ENCODE results near the gene BORCS5.
A peak's percentile ranks its signal among the peaks of the same experiment; 100 is the strongest.

The BORCS5 gene

GRCh38 chr12:12331244-12331771 lies 25.6 kb upstream of the BORCS5 start:
- Histone ChIP-seq H3K4me3 (IDR thresholded peaks at IDR 0.05; ENCODE audit: insufficient read depth, low read depth, low read length) (no peak overlapping the region), H3K27ac (no peak overlapping the region), H3K4me2 (no peak overlapping the region)

GRCh38 chr12:12331896-12332295 lies 25.0 kb upstream of the BORCS5 start:
- no peak overlapping the region for H3K4me3 ChIP-seq (IDR thresholded peaks at IDR 0.05; ENCODE audit: insufficient read depth, low read depth, low read length)
- no peak overlapping the region for H3K4me2 ChIP-seq
- H4K20me1 ChIP-seq (ENCODE audit: insufficient read depth), result no peaks in the 10 kb centered on the region
- H3K27ac ChIP-seq, result no peak overlapping the region
- no peak overlapping the region for H2AFZ ChIP-seq (ENCODE audit: low read depth)
- no peak for TF ChIP-seq CTCF (conservative IDR thresholded peaks at IDR 0.05; ENCODE audit: low read depth, low read length)
- no peak overlapping the region for H3K9ac ChIP-seq
- H3K27me3 ChIP-seq (ENCODE audit: insufficient read depth, low read depth), result no peaks in the 10 kb centered on the region
- peaks cover 21% of the 10 kb centered on the region for H3K4me1 ChIP-seq (ENCODE audit: low read depth, poor library complexity, severe bottlenecking)
- H3K79me2 ChIP-seq (ENCODE audit: insufficient read depth, low read depth), result no peaks in the 10 kb centered on the region
- H3K36me3 ChIP-seq (ENCODE audit: insufficient read depth), result no peaks in the 10 kb centered on the region

More at GRCh38 chr12:12331244-12331771, 25.6 kb upstream of the BORCS5 start:
- H3K36me3 ChIP-seq (ENCODE audit: insufficient read depth), result no peaks in the 10 kb centered on the region
- H3K79me2 ChIP-seq (ENCODE audit: insufficient read depth, low read depth), result no peaks in the 10 kb centered on the region
- no peak overlapping the region for H2AFZ ChIP-seq (ENCODE audit: low read depth)
- H4K20me1 ChIP-seq (ENCODE audit: insufficient read depth), result no peaks in the 10 kb centered on the region
- no peak for TF ChIP-seq CTCF (conservative IDR thresholded peaks at IDR 0.05; ENCODE audit: low read depth, low read length)
- no peak overlapping the region for H3K9ac ChIP-seq
- H3K27me3 ChIP-seq (ENCODE audit: insufficient read depth, low read depth), result no peaks in the 10 kb centered on the region
- H3K4me1 ChIP-seq (ENCODE audit: low read depth, poor library complexity, severe bottlenecking), result peaks cover 21% of the 10 kb centered on the region

- H3K79me2 ChIP-seq (ENCODE audit: insufficient read depth, low read depth), result no peaks in the 10 kb centered on the region
- no peak for TF ChIP-seq CTCF (conservative IDR thresholded peaks at IDR 0.05; ENCODE audit: low read depth, low read length)
- peaks cover 15% of the 10 kb centered on the region for H3K4me1 ChIP-seq (ENCODE audit: low read depth, poor library complexity, severe bottlenecking)
- H3K36me3 ChIP-seq (ENCODE audit: insufficient read depth), result no peaks in the 10 kb centered on the region
- no peak overlapping the region for H3K4me3 ChIP-seq (IDR thresholded peaks at IDR 0.05; ENCODE audit: insufficient read depth, low read depth, low read length)
- H4K20me1 ChIP-seq (ENCODE audit: insufficient read depth), result no peaks in the 10 kb centered on the region
- H2AFZ ChIP-seq (ENCODE audit: low read depth), result peak overlapping the region; percentile 17; the same call in 1 of the 2 replicates
- no peak overlapping the region for H3K27ac ChIP-seq
- H3K9ac ChIP-seq, result no peak overlapping the region
- no peaks in the 10 kb centered on the region for H3K27me3 ChIP-seq (ENCODE audit: insufficient read depth, low read depth)
- peak overlapping the region; percentile 6; the same call in 1 of the 2 replicates for H3K4me2 ChIP-seq
Observed at GRCh38 chr12:12333407-12334366, 23.2 kb upstream of the BORCS5 start.

GRCh38 chr12:12334367-12335040 lies 22.4 kb upstream of the BORCS5 start:
- Histone ChIP-seq H3K79me2 (ENCODE audit: insufficient read depth, low read depth) (no peaks in the 10 kb centered on the region), H3K4me1 (ENCODE audit: low read depth, poor library complexity, severe bottlenecking) (peaks cover 15% of the 10 kb centered on the region), H3K36me3 (ENCODE audit: insufficient read depth) (no peaks in the 10 kb centered on the region), H3K4me2 (peak overlapping the region; percentile 6; the same call in 1 of the 2 replicates), H3K4me3 (IDR thresholded peaks at IDR 0.05; ENCODE audit: insufficient read depth, low read depth, low read length) (no peak overlapping the region), H3K9ac (no peak overlapping the region), H3K27ac (no peak overlapping the region), H3K27me3 (ENCODE audit: insufficient read depth, low read depth) (no peaks in the 10 kb centered on the region), H4K20me1 (ENCODE audit: insufficient read depth) (no peaks in the 10 kb centered on the region), H2AFZ (ENCODE audit: low read depth) (peak overlapping the region; percentile 17; the same call in 1 of the 2 replicates)
- TF ChIP-seq CTCF (conservative IDR thresholded peaks at IDR 0.05; ENCODE audit: low read depth, low read length), result peak; percentile 92
